NT2/D1 (cell line): Measurements from ENCODE around the gene UTP11.

Experiments used
- DNase-seq: peaks from one replicate; pipeline ENCODE4 v3.0.0-alpha.2; 2011; ENCODE audit warnings: low read depth, low spot score
- H3K27me3 ChIP-seq: 2 replicates; pipeline ENCODE4 v1.6.0; 2011; ENCODE audit warnings: mild to moderate bottlenecking; ENCODE audit not compliant: insufficient read length, insufficient read depth
- H3K36me3 ChIP-seq: 2 replicates; pipeline ENCODE4 v1.6.1; 2011; ENCODE audit warnings: mild to moderate bottlenecking, low read length, mixed read lengths; ENCODE audit not compliant: insufficient read depth, insufficient read length
- H3K4me1 ChIP-seq: 2 replicates; pipeline ENCODE4 v1.5.1; 2011; ENCODE audit not compliant: insufficient read depth, insufficient read length
- H3K4me3 ChIP-seq: 2 replicates; pipeline ENCODE4 v1.5.1; 2011; ENCODE audit warnings: low read depth; ENCODE audit not compliant: insufficient read length
- H3K9ac ChIP-seq: 2 replicates; pipeline ENCODE4 v1.6.0; 2011; ENCODE audit warnings: low read depth; ENCODE audit not compliant: insufficient read length
- H3K9me3 ChIP-seq: 2 replicates; pipeline ENCODE4 v1.5.1; 2011; ENCODE audit warnings: mild to moderate bottlenecking, low read length; ENCODE audit not compliant: insufficient read depth
- SUZ12 ChIP-seq: IDR thresholded peaks from 2 replicates; pipeline ENCODE4 v1.6.1; 2011; ENCODE audit not compliant: insufficient read length, insufficient read depth; ENCODE audit errors: extremely low read depth
- YY1 ChIP-seq: IDR thresholded peaks from 2 replicates; pipeline ENCODE4 v1.6.1; 2011; ENCODE audit not compliant: insufficient read length, insufficient read depth
- ZNF274 ChIP-seq: IDR thresholded peaks from 2 replicates; pipeline ENCODE4 v1.6.1; 2011; ENCODE audit warnings: mild to moderate bottlenecking, low read depth, low read length

UTP11 gene

DNA sequence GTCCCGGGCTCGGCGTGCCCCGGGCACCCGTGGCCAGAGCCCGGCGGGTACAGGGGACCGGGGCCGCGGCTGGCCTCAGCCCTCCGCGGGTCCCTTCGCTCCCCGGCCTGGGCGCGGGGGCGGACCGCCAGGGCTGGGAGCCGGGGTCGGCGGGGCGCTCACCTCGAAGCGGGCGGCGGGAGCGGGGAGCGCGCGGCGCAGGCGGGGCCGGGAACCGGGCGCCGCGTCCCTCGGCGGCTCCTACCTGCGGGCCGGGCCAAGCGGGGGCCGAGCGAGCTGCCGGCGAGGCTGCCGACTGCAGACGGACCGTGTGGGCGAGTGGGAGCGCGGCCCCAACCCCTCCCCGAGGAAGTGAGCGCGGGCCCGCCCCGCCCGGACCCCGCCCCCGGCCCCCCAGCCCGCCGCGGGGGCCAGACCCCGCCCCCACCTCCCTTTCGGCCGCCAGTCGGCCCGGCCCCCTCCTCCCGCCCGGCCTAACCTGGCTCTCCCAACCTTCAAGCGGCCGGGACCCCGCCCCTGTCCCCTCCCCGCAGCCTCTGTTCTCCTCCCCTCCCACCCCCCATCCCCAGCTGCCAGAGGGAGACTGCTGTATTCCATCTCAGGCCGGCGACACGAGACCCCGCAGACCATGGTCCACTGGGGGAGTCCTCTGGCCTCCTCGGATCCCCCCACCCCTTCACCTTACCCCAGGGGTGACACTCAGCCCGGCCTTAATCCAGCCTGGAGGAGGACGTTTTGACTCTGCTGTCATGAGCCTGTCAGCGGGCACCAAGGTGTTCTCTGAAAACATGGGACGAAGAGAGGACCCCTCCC lies 7.1 kb upstream of the UTP11 start, which contains the start of gene FHL3:
Gene FHL3, minus strand, starts transcription at position 320 of the 813 bp plus-strand sequence. CDS start 6,102 bp downstream, outside the sequence.
- no peak for DNase-seq
- H3K4me1 ChIP-seq = peaks cover 49% of the 10 kb centered on the region
- peak within 1 kb of the TSS; percentile 94 for H3K4me3 ChIP-seq
- no peaks in the 10 kb centered on the region for H3K9me3 ChIP-seq
- H3K36me3 ChIP-seq = peaks cover 36% of the 10 kb centered on the region
- H3K27me3 ChIP-seq = no peaks in the 10 kb centered on the region
- TF ChIP-seq YY1 (no peak), SUZ12 (no peak), ZNF274 (no peak)
- peak within 1 kb of the TSS; percentile 98 for H3K9ac ChIP-seq

DNA sequence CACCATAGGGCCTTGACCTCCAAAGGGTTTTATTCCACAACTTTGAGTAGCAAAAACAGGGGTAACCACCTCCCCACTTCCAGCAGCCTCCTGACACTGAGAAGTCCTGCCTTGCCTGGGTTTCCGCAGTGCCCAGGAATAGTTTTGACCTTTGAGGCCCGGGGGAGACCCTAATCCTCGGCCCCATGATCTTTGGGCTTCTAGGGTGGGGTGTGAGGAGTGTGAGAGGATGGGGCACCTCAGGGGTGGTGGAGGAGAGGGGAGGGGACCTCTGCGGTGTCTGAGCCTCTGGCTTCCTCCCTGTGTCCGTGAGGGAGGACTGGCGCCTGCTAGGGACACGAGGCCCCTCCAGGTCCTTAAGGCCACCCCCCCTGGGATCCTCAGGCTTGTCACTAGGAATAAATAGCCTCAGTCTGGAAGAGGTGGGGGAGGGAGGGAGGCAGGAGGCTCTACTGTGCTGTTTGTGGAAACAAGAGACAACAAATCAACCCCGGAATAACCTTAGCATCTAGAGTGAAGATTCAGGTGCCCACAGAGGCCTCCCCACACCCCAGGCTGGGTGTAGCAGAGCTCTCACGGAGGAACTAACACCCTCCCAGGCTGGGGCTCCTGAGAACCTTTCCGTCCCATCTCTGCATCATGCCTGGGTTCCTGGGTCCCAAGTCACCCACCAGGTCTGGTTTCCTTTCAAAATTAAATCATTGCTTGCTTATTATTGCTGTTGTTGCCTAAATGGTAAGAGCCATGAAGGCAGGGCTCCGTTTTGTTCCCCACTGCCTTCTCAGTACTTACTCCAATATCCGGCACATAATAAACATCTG lies 6.3 kb upstream of the UTP11 start:
- no peaks in the 10 kb centered on the region for H3K27me3 ChIP-seq
- H3K4me1 ChIP-seq = peaks cover 41% of the 10 kb centered on the region
- H3K4me3 ChIP-seq = peak overlapping the region; percentile 36
- peaks cover 30% of the 10 kb centered on the region for H3K36me3 ChIP-seq
- no peak for DNase-seq
- H3K9ac ChIP-seq = peak overlapping the region; percentile 51
- H3K9me3 ChIP-seq = no peaks in the 10 kb centered on the region
- TF ChIP-seq ZNF274 (no peak), SUZ12 (no peak), YY1 (no peak)

DNA sequence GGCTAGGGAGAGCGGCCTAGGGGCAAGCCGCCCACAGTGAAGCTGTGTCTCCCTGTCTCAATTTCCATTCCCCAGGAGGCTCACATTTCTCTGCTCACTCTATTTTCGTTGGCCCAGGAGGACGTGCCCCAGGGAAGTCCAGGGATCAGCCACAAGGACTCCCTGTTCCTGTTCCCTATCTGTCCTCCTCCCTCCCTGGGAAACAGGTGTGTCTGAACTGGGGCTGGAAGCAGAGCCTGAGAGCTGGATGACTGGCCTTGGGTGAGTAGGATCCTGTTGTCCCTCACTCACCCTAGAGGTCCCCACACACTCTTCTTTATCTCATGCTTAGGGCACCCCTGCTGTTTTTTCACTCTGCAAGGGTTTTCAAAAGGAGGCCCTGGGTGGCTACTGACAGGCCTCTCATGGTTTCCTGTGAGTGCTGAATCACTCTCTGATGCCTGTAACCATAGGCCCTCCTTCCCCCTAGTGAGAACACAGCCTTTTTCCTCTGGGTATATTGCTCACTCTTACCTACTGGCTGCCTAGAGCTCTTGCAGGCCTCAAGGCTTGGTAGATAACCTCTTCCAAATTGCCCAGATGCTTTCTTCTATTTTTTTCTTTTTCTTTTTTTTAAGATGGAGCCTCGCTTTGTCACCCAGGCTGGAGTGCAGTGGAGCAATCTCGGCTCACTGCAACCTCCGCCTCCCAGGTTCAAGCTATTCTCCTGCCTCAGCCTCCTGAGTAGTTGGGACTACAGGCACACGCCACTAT lies 3.3 kb upstream of the UTP11 start:
- peak overlapping the region; percentile 14 for H3K9ac ChIP-seq
- peaks cover 26% of the 10 kb centered on the region for H3K4me1 ChIP-seq
- no peak for DNase-seq
- no peak for TF ChIP-seq YY1
- no peak for TF ChIP-seq ZNF274
- TF ChIP-seq SUZ12 = no peak
- H3K9me3 ChIP-seq = 0 out of 2 replicates have a peak, but pooled peaks cover 6% of the 10 kb centered on the region
- no peaks in the 10 kb centered on the region for H3K27me3 ChIP-seq
- no peak overlapping the region for H3K4me3 ChIP-seq
- peaks cover 16% of the 10 kb centered on the region for H3K36me3 ChIP-seq

DNA sequence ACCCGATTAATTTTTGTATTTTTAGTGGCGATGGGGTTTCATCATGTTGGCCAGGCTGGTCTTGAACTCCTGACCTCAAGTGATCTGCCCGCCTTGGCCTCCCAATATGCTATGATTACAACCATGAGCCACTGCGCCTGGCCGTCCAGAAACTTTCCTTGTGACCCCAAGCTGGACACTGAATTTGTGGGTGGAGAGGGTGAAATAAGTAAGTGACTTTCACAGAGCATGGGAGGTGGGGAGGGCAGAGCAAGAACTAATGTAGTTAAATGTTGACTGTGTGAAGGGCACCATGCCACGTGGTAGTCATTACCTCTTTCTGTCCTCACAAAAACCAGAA lies 2.7 kb upstream of the UTP11 start:
- H3K4me1 ChIP-seq = peaks cover 20% of the 10 kb centered on the region
- no peak overlapping the region for H3K9ac ChIP-seq
- TF ChIP-seq ZNF274 (no peak), YY1 (no peak)
- H3K4me3 ChIP-seq = no peak overlapping the region
- peaks cover 17% of the 10 kb centered on the region for H3K36me3 ChIP-seq
- 0 out of 2 replicates have a peak, but pooled peaks cover 6% of the 10 kb centered on the region for H3K9me3 ChIP-seq
- no peaks in the 10 kb centered on the region for H3K27me3 ChIP-seq
- no peak for DNase-seq

DNA sequence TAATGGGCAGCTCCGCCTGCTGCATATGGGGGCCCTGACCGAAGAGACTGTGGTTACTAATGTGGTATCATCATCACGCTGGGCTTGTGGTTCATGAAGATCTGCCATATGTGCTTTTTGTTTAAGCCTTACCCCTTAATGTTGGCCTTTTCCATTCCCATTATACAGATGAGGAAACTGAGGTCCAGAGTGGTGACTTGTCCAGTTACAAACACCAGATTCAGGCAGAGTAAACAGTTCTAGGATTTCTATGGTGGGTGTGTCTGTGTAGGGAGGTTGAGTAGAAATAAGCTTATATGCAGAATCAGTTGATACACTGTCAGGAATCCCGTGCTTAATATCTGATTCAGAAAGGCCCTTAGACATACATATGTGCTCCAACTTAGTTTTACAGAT lies 691 bp downstream of the UTP11 start:
- peak overlapping the region; percentile 97 for H3K9ac ChIP-seq
- no peak for TF ChIP-seq YY1
- no peak for TF ChIP-seq SUZ12
- TF ChIP-seq ZNF274 = no peak
- H3K36me3 ChIP-seq = peaks cover 50% of the 10 kb centered on the region
- no peak for DNase-seq
- H3K4me3 ChIP-seq = peak overlapping the region; percentile 92
- peaks cover 10% of the 10 kb centered on the region for H3K4me1 ChIP-seq
- H3K9me3 ChIP-seq = 0 out of 2 replicates have a peak, but pooled peaks cover 6% of the 10 kb centered on the region
- no peaks in the 10 kb centered on the region for H3K27me3 ChIP-seq

DNA sequence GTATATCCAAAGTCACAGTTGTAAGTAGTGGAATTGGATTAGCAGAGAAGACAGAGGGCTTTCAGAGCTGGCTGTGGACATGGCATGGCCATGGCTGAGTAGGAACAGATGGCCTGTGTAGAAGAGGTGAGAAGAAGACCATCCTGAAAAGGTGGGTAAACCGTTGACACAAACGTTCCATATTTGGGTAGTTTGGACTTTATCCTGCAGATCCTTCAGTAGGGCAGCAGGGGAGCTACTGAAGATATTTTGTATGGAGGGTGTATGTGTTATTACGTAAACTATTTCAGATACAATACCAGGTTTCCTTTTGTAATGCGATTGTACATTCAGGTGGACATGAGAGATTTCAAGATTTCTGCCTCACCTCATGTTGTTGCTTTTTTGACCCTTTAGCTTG lies 1.6 kb downstream of the UTP11 start:
- peaks cover 6% of the 10 kb centered on the region for H3K4me1 ChIP-seq
- H3K9me3 ChIP-seq = 0 out of 2 replicates have a peak, but pooled peaks cover 6% of the 10 kb centered on the region
- H3K36me3 ChIP-seq = peaks cover 60% of the 10 kb centered on the region
- H3K4me3 ChIP-seq = no peak overlapping the region
- H3K9ac ChIP-seq = peak overlapping the region; percentile 34
- no peaks in the 10 kb centered on the region for H3K27me3 ChIP-seq
- no peak for TF ChIP-seq YY1
- no peak for TF ChIP-seq ZNF274
- no peak for TF ChIP-seq SUZ12
- DNase-seq = no peak
